HG03039 (cell line): Measurements from ENCODE around the gene HSPB6.

Experiments
- ATAC-seq: cut with Tn5 transposase; IDR thresholded peaks from one replicate; pipeline ENCODE4 v1.9.1; 2021; ENCODE audit warnings: mild to moderate bottlenecking, moderate library complexity; ENCODE audit not compliant: unreplicated experiment

Gene HSPB6

DNA sequence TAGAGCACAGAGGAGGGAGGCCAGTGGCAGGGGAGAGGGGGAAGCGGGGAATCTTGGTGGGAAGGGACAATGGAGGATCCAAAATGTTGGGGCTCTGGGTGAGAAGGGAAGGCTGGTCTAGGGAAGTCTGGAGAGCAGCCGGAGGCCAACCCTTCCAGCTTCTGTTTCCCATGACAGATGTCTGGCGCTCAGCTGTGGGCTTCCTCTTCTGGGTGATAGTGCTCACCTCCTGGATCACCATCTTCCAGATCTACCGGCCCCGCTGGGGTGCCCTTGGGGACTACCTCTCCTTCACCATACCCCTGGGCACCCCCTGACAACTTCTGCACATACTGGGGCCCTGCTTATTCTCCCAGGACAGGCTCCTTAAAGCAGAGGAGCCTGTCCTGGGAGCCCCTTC, 10.3 kb downstream of the HSPB6 start:
- no peak for ATAC-seq

DNA sequence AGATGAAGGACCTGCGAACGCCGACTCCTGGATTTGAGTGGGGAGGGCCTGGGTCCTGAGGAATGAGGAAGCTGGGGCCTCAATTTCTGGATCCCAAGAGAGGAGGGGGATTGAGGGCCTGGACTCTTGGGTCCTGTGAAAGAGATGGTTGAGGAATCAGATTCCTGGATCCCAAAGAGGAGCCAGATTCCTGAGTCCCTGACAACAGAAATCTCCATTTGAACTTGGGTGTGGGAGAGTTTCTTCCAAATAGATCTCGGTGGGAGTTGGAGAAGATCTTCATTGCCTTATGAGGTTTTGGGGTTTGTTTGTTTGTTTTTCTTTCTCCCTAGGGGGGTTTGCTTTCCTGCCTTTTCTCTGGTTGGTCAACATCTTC, 10.8 kb downstream of the HSPB6 start:
- ATAC-seq: no peak

DNA sequence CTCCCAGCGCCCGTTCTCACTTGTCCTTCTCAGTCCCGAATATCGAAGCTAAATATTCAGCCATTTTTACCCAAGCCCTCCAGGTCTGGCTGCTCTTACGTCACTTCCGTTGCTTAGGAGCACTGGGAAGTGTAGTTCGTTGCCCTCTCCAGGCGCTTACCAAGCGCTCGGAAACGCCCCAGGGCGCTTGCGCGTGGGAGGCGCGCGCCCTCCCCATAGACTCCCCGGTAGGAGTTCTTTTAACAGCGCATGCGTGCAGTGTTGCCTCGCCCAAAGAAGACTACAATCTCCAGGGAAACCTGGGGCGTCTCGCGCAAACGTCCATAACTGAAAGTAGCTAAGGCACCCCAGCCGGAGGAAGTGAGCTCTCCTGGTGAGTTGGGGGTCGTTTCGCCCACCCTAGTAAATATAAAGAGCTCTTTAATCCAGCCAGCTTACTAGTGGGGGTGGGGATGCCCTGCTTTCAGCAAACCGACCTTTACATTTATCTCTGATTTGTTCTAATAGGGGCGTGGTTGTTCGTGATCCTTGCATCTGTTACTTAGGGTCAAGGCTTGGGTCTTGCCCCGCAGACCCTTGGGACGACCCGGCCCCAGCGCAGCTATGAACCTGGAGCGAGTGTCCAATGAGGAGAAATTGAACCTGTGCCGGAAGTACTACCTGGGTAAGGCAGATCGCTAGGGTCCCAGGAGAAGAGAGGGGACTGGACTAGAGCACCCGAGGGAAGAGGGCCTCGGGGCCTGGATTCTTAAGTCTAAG, 11.3 kb downstream of the HSPB6 start, which contains the start of the genes PSENEN and U2AF1L4:
Gene PSENEN, plus strand, starts transcription at position 324 of the 759 bp plus-strand sequence. Its CDS starts 280 bp downstream, at position 604.
Gene U2AF1L4, minus strand, starts transcription at position 91 of the 759 bp plus-strand sequence. Its CDS starts 27 bp downstream, at position 64.
- peak; percentile 35 for ATAC-seq

DNA sequence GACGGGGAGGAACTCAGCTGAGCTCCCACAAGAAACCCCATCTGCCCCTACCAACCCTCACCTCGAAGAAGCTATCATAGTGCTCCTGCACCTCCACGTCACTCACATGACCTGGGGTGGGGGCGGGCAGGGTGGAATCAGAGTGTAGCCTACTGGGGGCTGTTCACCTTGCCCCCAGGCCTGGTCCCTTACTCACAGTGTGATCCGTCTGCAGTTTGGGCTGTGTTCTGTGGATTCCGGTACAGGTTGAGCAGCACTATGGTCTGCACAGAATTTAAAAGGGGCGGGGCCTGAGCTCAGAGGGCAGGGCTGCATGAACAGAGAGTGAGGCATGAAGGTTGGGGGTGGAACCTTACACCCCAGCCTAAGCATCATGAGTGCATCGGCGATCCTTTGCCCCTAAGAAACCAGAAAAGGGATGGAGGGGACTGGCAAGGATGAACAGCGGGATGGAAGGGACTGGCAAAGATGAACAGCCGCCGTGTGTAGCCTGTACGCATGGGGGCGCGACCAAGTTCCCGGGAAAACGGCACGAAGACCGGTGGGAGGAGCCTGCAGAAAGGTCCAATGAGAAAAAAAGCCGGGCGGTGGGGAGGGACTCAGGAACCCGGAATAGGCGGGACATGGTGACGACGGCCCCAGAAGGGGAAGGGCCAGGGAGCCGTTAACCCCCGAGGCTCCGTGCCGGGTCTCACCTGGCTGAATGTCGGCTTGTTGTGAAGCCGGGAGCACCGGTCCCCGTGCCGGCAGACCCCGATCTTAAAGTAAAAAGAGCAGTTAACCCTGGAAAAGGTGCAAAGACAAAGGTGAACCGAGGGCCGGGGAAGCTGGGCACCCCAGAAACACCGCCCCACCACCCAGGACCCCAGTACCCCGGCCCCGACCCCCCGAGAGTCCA, 12.2 kb downstream of the HSPB6 start:
- peak; percentile 20 for ATAC-seq

DNA sequence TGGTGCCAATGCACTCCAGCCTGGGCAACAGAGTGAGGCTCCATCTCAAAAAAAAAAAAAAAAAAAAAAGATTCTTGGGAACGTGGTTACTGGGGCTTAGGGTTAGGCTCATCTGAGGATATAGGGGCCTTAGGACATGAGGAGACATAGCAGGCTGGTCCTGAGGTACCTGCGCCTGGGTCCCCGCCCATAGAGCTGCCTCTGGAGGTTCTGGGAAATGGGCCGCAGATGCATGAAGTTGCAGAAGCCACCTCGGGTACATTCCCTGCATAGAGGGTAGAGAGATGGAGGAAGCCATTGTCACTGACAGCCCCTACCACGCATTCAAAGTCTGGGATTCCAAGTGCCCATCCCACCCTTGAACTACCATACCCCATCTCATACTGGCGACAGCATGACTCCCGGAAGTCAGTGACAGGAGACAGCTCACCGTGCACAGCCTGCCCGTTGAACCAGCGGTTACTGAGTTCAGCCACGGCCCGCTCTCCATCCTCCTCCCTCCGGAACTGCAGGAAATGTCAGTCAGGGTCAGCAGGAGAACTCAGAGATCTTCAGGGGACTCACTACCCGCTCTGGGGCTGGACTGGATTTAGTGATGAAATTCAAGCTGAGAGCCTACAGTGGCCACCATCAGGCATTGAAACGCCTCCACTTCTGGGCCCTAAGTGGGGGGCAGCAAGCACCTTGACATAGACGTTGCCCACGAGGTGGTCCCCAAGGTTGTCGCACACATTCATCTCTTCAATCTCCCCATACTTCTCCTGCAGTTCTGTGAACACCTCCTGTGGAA, 13.0 kb downstream of the HSPB6 start:
- no peak for ATAC-seq

DNA sequence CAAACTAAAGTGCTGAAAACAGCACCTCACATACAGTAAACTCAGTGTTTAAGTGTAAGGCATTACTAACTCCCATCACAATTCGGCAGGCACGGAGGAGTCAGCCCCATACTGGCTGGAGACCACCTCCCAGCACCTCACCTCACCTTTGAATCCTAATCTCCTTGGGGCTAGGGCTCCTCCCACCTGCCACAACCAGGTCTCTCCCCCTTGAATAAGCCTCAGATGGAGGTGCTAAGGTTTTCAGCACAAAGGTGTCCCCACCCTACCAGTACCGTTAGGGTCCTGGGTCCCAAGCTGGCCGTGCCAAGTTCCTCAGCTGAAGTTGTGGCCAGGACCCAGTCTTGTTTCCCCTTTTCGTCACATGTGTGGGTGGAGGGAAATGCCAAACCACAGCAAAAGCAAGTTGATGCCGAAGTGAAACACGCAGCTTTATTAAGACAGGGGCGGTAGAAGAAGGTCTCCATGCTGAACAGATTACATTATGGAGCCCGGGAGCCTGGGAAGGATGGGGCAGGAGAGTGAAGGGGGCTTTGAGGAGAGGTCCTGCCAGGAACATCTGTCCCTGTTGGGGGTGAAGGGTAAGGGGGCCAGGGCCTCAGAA, 14.6 kb downstream of the HSPB6 start, which contains the start of gene IGFLR1:
Gene IGFLR1, minus strand, starts transcription at position 332 of the 604 bp plus-strand sequence. CDS start 1,272 bp downstream, outside the sequence.
- ATAC-seq: no peak

DNA sequence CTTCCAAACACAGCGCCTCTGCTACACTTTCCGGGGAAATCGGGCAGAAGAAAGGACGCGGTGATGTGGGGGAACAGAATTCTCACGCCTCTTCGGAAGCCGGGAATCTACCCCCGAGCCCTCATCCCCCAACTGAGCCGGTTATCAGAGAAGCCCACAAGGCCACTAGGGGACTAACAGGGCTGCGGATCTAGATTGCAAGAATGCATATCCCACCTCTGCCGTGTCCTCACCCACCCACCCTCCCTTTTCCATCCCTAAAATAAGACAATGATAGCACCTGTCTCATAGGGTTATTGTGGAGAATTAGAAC, 15.7 kb downstream of the HSPB6 start:
- no peak for ATAC-seq

DNA sequence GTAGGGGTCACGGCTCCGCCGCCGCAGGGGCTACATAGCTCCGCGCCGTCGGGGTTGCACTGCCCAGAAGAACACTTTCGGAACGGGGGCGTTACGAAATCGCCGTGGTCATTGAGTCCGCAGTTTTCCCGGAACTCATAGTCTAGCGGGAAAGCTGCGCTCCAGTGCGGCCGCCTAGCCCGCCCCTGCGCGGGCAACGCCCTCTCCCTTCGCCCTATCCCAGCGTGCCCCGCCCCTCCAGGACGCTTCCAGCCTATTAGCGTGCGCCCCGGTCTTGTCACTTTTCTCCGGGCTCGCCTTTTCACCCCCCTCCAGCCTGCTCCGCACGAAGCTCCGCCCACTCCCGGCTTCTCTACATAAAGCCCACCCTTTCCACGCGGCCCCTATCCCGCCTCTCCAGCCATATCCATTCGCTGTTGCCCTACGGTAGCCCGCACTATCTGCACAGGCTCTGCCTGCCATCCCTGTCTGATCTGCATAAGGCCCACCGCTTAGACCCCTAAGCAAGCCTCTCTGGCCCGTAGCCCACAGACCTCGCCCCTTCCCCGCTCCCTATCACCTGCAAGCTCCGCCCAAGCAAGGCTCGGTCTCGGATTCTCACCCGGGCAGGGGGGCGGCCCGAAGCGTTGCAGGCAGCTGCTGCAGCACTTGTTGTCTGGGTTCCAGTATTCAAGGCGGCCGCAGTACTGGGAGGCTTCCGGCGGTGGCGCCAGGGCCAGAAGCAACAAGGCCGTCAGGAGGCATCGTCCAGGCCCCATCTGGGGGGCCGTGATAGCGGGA, 16.2 kb downstream of the HSPB6 start:
- ATAC-seq: peak; percentile 47

DNA sequence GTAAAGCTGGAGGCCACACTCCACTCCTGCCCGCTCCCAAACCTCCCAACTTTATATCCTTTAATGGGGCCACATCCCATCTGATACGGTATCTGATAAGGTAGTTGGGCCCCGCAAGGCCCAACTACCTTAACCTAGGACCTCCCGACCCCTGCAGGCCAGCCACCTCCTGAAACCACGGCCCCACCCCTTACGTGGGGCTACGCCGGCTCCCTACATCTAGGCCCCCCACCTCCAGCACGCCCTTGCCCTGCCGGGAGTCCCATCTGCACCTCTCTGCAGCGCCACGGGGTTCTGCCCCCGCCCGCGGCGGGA, 16.8 kb downstream of the HSPB6 start:
- peak; percentile 8 for ATAC-seq

DNA sequence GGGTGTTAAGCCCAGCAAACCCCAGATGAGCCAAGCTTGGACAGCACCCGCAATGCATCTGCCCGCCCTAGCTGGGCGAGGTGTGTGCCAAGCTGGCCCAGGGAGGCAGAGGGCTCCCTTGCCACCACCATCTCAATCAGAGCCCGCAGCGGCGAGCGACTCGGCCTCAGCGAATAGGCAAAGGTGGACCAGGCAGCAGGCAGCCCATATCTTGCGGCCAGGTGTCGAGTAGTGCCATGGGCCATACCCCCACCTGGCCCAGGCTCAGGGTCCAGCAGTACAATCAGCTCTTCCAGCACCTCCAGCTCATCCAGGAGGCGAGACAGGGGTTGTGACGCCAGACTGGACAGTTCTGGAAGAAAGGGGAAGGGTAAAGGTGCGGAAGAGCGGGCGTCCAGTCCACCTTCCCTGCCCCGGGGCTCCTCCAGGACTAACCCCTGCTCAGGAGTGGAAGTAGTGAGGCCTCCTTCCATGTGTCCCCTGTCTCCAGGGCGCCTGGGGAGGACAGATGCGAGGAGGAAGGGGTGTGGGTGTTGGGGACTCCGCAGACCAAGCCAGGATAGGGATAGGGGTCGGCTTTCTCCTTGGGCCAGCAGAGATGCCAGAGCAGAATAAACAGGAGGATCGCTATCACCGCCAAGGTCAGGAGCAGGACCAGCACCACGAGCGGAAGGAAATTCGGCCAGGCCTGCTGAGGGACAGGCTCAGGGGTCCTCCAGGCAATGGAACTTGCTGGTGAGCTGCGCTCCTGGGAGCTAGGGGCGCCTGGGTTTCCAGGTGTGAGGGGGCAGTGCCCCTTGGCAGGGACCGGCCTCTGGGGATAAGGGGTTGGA, 17.3 kb downstream of the HSPB6 start:
- no peak for ATAC-seq

DNA sequence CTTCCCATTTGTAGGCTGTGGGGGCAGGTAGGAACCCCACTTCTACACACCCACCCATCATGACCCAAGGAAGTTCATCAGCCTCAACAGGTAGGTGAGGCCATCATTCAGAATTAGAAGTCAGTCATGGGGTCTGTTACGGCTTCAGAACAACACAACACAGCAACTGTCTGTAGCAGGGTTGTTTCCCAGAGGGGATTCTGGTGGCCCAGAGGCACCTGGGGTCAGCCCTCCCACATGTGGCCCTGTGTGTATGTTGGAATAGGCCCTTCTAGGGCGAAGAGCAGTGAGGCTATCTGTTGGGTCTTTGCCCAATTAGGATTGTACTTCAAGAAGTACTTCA, 18.0 kb downstream of the HSPB6 start:
- no peak for ATAC-seq

DNA sequence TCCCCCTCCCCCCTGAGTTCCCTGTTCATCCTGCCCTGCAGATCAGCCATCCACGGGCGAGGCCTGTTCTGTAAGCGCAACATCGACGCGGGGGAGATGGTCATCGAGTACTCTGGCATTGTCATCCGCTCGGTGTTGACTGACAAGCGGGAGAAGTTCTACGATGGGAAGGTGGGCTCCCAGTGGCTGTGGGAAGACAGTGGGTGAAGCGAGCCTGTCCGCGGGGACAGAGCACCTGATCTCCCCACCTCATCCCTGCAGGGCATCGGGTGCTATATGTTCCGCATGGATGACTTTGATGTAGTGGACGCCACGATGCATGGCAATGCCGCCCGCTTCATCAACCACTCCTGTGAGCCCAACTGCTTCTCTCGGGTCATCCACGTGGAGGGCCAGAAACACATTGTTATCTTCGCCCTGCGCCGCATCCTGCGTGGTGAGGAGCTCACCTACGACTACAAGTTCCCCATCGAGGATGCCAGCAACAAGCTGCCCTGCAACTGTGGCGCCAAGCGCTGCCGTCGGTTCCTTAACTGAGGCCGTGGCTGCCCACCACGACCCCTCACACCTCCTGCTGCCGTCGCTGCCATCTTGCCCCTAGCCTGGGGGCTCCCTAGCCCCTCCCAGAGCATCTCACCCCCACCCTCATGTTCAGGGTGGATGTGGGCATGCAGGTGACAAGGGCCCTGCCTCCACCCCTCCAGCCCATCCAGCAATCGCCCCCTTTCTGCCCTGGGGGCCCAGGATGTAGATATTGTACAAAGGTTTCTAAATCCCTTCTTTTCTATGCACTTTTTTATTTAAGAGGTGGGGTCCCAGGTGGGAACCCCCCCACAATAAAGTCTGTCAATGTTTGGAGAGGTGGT, 18.6 kb downstream of the HSPB6 start:
- no peak for ATAC-seq

DNA sequence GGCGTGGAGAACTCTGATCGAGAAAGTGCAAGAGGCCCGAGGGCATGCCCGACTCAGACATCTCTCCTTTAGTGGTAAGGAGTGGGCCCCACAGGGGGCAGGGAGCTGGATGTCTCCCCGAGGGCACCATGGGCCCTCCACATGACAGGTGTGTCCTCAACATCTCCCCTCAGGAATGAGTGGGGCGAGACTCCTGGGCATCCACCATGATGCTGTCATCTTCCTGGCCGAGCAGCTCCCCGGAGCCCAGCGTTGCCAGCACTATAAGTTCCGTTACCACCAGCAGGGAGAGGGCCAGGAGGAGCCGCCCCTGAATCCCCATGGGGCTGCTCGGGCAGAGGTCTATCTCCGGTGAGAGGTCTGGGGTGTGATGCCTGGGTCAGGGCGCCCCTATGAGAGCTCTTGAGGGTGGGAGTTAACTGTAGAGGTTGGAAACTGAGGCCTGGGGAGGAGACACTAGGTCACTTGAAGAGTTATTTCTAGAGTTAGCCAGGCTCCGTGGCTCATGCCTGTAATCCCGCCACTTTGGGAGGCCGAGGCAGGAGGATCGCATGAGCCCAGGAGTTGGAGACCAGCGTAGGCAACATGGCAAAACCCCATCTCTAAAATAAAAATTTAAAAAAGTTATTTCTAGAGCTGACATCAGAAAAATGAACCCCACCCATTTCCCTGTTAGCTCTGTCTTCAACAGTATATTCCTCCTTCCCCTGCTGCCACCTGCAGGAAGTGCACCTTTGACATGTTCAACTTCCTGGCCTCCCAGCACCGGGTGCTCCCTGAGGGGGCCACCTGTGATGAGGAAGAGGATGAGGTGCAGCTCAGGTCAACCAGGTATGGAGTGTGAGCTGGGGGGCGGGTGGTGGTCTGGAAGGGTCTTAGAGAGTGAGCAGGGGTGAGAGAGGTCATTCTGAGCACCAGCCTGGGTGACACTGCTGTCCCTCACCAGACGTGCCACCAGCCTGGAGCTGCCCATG, 19.6 kb downstream of the HSPB6 start:
- no peak for ATAC-seq

DNA sequence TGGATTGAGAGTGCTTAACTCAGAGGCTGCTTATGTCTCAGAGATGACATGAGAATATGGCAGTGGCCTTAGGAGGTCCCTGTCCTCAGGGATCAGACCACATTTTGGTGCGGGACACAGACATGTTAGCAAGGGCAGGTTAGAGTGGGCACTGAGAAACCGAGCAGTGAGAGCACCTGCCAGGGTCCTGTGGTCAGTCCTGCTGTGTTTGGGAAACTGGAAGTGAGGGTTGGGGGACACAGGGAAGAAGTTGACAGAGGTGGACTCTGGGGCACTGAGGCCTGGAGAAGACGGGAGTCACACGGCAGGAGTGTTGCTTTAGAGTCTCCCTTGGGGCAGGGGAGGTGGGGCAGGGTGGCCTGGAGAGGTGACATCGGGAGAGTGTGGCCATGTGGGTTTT, 21.9 kb downstream of the HSPB6 start:
- ATAC-seq: no peak

DNA sequence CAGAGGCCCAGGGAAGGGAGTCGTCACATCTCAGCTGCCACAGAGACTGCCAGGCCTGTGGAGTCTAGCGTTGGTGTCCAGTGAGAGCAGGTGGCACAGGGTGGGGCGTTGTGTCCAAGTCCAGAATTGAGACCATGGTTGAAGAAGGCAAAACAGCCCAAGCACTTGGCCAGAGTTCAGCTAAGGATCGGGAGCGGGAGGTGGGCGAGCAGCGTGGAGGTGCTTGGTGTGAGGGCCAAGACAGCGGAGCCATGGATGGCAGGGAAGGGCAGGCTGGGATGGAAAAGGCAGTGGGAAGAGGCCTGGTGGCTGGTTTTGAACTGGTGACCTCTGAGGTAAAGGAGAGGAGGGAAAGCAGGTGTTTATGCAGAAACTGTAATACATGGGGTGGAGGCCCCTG, 22.6 kb downstream of the HSPB6 start:
- no peak for ATAC-seq

DNA sequence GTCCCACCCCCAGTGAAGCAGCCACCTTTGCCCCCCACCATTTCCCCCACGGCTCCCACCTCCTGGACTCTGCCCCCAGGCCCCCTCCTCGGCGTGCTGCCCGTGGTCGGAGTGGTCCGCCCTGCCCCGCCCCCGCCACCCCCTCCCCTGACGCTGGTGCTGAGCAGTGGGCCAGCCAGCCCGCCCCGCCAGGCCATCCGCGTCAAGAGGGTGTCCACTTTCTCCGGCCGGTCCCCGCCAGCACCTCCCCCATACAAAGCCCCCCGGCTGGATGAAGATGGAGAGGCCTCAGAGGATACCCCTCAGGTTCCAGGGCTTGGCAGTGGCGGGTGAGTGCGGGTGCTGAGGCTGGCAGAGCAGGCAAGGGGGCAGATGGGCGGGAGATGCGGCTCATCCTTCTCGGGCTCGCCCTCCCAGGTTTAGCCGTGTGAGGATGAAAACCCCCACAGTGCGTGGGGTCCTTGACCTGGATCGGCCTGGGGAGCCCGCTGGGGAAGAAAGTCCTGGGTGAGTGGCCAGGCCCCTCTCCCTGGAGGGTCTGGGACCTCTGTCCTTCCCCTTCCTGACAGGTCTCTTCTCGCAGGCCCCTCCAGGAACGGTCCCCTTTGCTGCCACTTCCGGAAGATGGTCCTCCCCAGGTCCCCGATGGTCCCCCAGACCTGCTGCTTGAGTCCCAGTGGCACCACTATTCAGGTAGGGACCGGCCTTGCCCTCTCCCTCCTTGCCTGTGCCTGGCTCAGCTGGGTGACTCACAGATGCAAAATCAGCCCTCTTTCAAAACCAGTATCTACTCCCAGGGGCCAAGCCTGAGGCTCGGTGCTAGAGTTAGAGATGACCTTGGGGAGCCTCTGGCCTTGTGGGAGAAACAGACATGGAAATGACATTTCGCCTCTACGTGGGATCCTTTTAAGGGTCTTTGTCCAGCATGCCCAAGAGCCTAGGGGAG, 23.4 kb downstream of the HSPB6 start:
- no peak for ATAC-seq
